HG02852 (cell line): ENCODE measurements around the gene EFNB1.

Experiments
- ATAC-seq: cut with Tn5 transposase; IDR thresholded peaks from one replicate; pipeline ENCODE4 v1.9.1; 2021; ENCODE audit warnings: mild to moderate bottlenecking, moderate library complexity; ENCODE audit not compliant: unreplicated experiment

The EFNB1 gene

DNA sequence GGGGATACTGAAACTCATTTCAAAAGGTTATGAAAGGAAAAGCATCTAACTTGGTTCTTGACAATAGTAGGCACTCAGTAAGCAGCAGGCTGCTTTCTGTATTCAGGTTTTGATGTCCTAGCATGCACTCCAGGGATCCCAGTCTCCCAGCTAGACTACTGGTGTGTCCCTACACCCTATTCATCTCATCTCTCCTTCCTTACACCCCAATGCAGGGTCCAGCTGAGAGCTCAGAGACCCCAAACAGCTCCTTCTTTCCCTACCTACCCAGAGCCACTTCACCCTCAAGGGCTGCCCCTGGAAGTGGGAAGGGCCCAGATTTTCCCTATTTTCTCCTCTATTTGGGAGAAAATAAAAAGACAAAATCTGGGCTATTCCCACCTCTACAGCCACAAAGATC is 1.6 kb upstream of the EFNB1 start:
- no peak for ATAC-seq

DNA sequence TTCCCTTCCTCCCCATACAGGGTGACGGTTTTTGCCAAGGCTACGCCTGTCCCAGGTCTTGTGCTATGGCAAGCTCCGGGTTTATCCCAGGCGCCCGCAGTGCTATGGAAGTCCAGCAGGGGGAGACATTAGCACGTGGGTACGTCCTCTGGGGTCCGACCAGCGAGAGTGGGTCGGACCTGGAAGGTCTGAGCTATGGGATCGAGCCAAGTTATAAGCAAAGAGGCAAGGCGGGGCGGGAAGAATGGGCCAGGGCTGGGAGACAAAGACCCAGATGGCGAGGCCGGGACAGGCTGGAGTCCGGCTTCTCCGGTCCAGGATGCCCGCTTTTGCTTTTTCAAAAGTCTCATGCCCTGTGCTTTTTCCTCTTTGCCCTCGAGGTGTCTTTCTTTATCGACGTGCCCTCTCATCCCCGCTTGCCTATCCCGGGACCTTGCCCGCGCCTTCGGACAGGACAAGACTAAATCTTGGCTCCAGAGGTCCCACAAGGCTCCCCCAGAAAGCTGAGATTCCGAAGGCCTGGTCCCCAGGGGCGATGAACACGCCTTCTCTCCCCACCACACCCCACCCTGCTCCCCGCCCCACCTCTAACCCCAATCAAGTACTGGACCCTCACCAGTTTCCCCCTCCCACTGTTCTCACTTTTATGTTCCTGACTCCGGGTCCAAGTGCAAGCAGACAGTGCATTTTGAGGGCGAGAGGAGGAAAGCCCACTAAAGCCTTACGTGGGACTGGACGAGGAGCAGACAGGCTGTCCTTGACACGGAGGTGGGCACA is 785 bp upstream of the EFNB1 start:
- no peak for ATAC-seq

DNA sequence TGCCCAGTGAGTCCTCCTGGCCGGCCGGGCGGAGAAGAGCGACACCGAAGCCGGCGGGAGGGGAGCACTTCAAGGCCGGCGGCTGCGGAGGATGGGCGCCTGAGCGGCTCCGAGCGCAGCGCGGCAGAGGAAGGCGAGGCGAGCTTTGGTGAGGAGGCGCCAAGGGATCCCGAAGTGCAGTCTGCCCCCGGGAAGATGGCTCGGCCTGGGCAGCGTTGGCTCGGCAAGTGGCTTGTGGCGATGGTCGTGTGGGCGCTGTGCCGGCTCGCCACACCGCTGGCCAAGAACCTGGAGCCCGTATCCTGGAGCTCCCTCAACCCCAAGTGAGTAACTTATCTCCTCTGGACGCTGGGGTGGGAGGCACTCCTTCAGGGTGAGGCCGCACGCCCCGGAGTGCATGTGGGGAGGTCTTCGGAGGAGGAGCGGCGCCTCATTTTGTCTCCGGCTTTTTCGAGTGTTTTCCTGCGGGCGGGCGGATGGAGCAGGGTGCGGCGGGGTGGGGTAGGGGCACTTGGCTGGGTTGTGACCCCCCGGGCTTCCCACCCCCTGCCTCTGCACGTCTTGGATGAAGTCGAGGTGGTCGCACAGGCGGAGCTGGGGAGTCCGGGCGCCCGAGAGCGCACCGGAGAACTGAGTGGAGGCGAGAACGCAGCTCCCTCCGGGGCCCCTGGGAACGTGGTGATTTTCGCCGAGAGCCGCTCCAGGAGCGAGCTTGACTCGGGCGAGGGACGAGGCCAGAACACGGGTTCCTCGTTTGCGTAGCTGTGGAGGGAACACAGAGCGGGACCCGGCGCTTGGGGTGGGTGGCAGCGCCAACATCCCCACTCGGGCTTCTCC is 979 bp downstream of the EFNB1 start:
- ATAC-seq, result no peak

DNA sequence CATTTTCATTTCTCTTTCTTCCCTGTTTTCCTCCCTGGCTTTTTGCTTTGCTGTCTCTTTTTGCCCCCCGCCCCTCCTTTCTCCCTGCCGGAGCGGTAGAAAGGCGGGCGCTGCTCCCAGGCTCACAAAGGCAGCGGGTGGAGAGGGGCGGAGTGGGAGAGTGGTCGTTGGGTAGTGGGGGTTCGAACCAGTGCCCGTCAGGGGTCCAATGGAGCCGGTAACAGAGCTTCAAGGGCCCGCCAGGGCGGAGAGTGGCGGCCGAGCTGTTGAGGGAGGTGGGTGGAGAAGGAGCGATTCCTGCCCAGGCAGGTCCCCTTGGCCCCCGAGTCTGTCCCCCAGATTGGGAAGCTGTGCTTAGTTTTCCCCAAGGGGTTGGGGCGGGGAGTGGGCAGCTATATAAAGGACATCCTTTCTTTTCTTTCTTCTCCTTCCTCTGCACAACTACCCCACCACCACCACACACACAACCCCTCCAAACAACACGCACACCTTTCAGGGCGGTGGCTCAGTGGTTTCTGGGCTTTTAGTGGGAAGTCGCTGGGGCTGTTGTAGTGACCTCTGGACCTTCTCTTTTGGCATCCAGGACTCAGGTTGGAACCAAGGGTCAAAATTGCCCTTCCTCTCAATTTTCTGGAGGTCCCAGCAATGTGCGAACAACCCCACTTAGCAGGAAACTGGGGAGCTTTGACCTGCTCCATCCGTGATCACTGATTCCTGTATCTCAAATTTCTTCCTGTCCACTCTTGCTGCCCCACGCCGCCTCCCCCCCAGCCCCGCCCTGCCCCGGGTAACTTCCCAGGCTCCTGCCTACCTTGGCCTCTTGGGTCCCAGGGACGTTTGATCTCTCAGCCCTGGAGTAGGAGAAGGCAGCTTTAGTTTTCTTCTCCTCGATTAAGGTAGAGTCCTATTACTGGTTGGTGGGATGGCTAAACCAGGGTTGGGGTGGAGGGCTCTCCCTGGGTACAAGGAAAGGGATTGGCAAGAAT is 1.9 kb downstream of the EFNB1 start:
- no peak for ATAC-seq

DNA sequence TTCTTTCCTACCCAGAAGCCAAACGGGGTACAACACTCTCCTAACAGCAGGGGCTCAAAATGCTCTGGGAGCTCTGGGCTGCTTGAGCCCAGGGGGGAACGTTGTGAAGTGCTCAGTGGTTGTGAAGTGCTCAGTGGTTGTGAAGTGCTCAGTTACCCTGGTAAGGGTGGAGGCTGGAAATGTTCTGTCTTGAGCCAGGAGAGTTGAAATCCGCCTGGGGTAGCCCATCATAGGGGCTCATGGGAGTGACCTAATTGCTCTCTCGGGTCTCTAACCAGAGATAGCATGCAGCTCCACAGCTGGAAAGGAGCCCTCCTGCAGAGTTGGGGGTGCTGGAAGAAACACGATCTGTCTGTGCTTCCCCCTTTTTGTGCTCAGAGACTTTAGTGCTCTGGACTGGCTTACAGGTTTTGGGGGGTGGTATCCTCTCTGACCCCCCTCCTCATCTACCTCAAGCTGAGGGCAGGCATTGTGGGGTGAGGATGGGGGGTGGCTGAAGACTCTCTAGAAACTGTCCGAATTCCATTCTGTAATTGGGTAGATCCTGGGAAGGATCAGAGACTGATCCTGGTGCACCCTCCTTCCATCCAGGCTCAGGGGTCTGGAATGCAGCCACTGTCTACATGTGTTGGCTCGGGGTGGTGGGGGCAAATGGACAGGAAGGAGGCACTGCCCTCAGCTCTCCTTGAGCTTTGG is 2.7 kb downstream of the EFNB1 start:
- no peak for ATAC-seq

DNA sequence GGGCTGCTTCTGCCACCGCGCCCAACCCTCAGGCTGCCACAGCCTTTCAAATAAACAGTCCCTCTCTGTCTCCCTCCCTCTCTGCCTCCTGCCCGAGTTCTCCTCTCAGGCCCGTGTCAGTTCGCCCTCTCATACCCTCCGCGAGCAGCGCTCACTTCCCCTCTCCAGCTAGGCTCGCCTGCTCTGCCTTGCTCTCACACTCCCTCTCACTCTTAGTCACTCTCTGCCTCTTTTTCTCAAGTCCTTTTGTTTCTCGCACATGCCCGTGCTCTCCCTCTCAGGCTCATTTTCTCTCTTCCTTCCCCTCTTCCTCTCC is 3.2 kb downstream of the EFNB1 start:
- ATAC-seq, result peak; percentile 38

DNA sequence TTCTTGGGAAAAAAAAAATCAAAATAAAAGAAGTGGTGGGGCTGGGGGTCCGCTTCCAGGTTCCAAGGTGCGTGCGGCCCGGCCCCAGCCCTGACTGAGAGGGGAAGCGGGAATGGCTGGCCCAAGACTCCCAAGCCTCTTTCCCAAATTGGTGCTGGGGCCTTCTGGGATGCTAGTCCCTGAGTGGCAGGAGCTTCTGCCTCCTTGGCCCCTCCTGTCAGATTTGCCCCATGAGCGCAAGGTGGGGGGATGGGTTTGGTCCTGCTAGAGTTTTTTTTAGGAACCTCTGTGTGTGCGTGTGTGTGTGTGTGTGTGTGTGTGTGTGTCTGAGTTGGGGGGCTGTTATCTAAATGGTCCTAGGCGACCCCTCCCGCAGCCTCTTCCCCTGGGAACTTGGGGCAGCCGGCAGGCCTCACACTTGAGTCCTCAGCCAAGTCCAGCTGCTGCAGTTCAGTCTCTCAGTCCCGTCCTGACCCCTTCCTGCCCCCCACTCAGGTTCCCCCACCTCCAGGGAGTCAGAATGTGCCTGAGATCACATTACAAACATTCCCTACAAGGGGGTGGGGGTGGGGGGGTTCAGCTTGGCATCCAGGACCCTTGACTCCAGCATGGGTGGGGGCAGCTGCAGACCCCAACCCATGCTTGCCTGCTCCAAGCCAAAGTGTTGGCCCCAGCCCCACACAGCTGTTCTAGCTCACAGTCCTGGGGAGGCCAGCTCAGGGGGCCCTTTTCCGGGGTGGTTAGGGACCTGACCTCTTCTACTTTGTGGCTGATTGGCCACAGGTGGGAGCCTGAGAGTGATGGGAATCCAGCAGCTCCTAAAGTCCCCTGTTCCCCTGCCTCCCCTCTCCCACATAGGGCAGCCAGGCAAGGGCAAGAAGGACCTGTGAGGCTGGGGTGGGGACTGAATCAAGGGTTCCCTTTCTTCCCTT is 4.0 kb downstream of the EFNB1 start:
- no peak for ATAC-seq

DNA sequence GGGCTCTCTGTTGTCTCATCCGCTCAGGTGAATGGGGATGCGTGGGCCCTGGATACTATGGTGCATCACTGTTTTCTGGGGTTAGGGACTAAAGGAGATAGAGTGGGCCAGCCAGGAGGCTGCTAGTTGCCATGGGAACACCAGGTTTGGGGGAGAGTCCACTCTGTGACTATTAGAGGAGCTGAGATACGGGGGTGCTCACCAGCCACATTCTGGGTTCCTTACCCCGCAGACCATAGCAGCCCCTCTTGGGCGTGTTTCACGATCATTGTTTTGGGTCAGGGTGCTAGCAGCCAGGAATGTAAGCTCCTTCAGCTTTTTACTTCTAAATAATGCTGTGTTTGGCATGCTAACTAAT is 4.6 kb downstream of the EFNB1 start:
- no peak for ATAC-seq

DNA sequence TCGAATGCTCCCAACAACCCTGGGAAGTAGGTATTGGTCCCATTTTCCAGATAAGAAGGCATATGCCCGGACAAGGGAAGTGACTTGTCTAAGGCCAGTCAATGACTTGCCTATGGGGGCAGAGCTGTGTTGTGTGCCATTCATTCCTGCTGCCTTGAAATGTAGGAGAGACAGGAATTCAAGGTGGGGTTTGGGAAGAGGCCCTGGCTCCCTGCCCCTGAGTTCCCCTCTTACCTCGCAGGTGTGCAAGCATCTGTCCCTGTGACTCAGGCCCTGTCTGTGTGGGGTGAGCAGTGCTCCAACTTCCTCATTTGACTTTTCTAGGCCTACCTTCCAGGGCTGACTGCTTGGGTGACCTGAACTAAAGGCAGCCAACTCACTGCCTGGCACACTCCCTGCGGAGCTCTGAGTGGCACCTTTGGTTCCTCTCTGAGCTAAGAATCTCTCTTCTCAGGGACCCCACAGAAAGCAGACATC is 5.1 kb downstream of the EFNB1 start:
- ATAC-seq, result no peak

DNA sequence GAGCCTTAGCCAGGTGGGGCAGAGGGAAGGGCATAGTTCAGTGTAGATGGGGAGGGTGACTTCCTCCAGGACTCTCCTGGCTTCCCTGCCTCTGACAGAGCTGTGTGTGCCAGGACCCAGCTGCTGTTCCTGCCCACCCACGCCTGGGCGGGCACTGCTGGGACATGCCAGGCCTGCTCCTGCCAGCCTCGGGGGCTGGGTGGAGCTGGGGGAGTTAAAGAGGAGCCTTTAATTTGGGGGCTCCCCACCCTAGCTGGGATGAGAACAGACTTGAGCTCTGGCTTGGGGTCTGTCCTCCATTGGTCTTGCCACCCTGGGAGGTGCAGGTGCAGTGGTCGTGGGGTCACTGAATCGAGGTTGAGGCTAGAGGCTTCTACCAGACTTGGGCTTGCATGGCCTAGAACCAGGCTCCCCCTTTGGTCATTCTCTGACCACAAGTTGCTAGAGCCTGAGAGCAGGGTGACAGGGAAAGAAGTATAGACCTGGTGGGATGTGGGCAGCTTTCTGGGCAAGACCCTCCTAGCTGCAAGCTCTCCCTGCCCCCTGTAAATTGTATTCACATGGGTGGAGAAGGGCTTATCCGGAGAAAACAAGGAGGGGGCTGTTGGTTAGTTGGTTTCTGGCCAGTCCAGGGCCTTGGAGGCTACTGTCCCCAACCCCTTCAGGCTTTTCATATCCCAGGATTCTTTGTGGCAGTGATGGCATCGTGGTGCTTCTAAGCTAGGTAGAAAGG is 5.7 kb downstream of the EFNB1 start:
- ATAC-seq, result no peak

DNA sequence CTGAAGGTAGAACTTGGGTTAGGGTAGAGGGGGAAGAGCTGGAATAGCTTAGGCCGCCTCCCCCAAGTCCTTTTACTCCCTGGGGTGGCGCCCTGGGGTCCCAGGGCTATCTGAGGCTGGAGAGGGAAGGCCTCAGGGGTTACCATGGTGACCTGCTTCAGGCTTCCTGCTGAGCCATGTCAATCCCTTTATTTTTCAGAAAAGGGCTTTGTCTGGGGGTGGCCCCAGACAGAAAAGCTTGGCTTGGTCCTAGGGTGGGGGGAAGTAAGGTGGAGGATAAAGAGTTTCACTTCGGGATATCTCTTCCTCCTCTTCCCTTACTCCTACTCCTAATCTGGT is 6.3 kb downstream of the EFNB1 start:
- ATAC-seq, result no peak

DNA sequence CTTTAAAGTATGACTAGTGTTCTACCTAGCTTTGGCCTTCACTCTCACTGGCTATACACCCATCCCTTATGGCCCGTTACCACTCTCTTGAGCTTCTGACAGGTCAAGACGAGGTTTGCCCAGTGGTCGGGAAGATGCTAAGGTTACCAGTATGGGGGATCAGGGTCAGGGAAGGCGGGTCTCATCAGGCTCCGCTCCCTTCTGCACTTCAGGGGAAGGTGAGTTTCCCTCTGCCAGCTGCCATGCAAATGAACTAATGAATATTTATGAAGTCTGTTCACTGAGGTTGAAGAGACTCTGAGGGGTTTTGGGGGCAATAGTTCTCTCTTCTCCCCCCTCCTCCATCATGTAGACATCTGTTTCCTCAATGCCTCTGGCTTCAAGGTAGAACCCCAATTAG is 6.6 kb downstream of the EFNB1 start:
- no peak for ATAC-seq

DNA sequence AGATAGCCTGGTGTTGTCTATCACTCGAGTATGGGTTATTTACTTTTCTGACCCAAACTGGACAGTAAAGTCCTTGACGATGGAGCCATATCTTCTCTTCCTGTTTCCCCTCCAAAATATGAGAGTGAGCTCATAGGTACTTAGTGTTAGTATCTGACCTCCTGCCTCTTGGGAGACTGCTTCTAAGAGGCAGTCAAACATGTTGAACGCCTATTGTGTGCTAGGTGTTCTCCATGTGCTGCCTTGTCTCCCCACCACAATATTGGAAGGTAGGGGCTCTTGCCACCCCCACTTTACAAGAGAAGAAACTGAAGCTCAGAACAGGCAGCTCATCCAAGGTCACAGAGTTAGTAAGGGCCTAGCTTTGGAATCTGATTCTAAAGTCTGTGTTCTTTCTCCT is 8.3 kb downstream of the EFNB1 start:
- no peak for ATAC-seq

DNA sequence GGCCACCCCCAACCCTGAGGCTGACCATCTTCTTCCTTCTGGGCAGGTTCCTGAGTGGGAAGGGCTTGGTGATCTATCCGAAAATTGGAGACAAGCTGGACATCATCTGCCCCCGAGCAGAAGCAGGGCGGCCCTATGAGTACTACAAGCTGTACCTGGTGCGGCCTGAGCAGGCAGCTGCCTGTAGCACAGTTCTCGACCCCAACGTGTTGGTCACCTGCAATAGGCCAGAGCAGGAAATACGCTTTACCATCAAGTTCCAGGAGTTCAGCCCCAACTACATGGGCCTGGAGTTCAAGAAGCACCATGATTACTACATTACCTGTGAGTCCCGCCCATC is 9.7 kb downstream of the EFNB1 start:
- ATAC-seq, result no peak

DNA sequence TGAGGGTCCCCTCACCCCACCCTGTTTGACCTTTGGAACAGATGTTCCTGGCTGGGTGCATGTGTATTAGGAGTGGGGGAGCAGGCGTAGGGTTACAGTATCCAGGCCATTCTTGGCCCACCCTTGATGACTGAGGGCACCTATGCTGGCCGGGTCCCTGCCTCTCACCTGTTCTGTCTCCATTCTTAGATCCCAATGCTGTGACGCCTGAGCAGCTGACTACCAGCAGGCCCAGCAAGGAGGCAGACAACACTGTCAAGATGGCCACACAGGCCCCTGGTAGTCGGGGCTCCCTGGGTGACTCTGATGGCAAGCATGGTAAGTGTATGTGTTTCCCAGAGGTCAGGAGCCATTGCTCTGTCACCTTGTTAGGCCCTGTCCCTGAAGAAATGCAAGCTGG is 10.9 kb downstream of the EFNB1 start:
- ATAC-seq, result no peak

DNA sequence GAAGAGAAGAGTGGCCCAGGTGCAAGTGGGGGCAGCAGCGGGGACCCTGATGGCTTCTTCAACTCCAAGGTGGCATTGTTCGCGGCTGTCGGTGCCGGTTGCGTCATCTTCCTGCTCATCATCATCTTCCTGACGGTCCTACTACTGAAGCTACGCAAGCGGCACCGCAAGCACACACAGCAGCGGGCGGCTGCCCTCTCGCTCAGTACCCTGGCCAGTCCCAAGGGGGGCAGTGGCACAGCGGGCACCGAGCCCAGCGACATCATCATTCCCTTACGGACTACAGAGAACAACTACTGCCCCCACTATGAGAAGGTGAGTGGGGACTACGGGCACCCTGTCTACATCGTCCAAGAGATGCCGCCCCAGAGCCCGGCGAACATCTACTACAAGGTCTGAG is 11.4 kb downstream of the EFNB1 start:
- no peak for ATAC-seq

DNA sequence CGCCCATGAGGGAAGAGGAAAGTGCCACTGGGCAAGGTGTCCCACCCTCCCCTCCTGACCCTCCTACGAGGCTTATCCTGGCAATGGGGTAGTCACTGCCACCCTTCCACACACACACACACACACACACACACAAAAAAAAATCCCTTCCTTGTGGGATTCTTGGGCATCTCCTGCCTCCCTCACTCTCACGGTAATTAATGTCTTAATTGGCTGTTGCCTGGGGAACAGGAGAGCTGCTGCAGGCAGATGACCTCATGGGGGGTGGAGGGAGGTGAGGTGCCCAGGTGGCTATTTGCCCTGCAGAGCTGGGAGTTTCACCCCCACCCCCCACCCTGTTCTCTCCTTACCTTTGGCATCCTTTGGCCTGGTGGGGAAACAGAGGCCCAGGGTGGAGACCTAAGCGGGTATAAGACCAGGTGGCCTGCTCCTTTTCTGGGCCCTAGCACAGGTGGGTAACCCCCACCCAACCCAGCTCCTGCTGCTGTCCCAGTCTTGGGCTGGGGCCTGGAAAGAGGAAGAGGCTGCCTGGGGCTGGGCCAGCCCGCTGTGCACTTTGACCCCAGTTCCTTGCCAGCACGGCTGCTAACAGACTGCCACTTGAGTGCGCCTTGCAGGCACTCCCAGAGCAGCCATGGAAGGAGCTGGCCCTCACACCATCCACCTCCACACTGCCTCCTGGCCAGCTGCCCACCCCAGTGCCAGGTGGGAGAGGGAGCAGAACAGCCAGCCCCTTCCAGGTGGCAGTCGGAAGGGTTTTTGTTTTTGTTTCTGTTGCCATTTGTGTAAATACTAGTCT is 12.6 kb downstream of the EFNB1 start:
- ATAC-seq, result no peak

DNA sequence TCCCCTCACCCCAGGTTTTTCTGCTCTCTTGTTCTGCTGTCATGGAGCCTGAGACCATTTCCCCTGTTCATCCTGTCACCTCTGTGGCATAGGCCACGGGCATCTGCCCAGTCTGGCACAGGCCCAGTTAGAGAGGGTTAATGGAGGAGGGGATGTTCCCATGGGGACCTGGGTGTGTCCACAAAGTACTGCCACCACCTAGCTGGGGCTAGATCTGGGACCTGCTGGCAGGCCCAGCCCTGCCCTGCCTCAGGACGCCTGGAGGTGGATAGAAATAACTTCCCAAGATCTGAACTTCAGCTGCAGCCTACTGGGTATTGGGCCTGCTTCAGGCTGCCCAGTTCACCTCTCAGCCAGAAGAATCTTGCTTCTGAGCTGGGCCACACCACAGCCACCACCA is 13.5 kb downstream of the EFNB1 start:
- no peak for ATAC-seq
